Spleen (tissue), 7 donors: ENCODE results near the gene EXPH5.

Experiments
- POLR2A ChIP-seq, 3 donors: fragments of 450-650 bp; IDR thresholded peaks; one replicate each; pipeline ENCODE4 v1.5.1; 2017; ENCODE audit warnings: antibody characterized with exemption in 3 of 3, mild to moderate bottlenecking in 1 of 3
- TF ChIP-seq, protein P1 (sequence below), 11 experiments: fragments of 200-600 bp in 7 of 11; fragments of 450-650 bp in 4 of 11; sonication (generic) in 4 of 11; IDR thresholded peaks in 8 of 11; conservative IDR thresholded peaks in 3 of 11; 1 replicate in 7 of 11; 2 replicates in 4 of 11; pipeline versions ENCODE4 v1.4.0 to v1.8.0; 2016 to 2021; ENCODE audit warnings: antibody characterized with exemption in 11 of 11, inconsistent platforms in 4 of 11, mild to moderate bottlenecking in 1 of 11
- donor health status: DM: no; HTN: no; CAD: no; lungs with moderate emphysema.
- donor health status: DM: no; HTN: no; CAD: no.
- donor health status: DM: no; HTN: no; CAD: no.

DNA sequence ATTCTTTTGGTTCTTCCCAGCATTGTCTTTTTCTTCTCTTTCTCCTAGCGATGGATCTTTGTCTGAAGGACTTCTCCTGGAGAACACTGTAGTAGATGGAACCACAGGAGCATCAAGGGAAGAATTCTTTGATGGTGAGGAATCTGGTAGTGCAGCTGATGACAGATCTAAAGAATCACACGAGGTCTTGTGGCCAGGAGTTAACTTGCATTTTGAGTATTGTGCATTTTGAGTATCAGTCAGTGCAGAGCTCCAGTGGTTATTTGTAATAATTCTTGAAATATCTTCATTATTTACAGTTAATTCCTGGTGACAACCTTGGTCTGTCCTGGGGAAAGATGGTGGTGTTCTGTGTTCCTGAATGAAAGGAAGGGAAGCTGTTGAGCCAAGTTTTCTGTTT, 80.9 kb downstream of the EXPH5 start:
- TF ChIP-seq, protein P1, sequence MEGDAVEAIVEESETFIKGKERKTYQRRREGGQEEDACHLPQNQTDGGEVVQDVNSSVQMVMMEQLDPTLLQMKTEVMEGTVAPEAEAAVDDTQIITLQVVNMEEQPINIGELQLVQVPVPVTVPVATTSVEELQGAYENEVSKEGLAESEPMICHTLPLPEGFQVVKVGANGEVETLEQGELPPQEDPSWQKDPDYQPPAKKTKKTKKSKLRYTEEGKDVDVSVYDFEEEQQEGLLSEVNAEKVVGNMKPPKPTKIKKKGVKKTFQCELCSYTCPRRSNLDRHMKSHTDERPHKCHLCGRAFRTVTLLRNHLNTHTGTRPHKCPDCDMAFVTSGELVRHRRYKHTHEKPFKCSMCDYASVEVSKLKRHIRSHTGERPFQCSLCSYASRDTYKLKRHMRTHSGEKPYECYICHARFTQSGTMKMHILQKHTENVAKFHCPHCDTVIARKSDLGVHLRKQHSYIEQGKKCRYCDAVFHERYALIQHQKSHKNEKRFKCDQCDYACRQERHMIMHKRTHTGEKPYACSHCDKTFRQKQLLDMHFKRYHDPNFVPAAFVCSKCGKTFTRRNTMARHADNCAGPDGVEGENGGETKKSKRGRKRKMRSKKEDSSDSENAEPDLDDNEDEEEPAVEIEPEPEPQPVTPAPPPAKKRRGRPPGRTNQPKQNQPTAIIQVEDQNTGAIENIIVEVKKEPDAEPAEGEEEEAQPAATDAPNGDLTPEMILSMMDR (IDR thresholded peaks at IDR 0.05 in 8 of 11, conservative IDR thresholded peaks at IDR 0.05 in 3 of 11): no peak
- TF ChIP-seq POLR2A (IDR thresholded peaks at IDR 0.05): no peak
